Measurements from ENCODE around the gene CCNF. TPM values are rescaled to one million over a fixed set of nuclear protein-coding genes. Genes with fewer than 3 reads are reported as not detected.
"Not testable (repeated sequence)": the region's sequence is repeated elsewhere in the genome, so short reads cannot be mapped to it uniquely, and the experiment has no call there.

Gene CCNF
- total RNA-seq, 1 donor from 2014 or later, result 6.3 TPM

DNA sequence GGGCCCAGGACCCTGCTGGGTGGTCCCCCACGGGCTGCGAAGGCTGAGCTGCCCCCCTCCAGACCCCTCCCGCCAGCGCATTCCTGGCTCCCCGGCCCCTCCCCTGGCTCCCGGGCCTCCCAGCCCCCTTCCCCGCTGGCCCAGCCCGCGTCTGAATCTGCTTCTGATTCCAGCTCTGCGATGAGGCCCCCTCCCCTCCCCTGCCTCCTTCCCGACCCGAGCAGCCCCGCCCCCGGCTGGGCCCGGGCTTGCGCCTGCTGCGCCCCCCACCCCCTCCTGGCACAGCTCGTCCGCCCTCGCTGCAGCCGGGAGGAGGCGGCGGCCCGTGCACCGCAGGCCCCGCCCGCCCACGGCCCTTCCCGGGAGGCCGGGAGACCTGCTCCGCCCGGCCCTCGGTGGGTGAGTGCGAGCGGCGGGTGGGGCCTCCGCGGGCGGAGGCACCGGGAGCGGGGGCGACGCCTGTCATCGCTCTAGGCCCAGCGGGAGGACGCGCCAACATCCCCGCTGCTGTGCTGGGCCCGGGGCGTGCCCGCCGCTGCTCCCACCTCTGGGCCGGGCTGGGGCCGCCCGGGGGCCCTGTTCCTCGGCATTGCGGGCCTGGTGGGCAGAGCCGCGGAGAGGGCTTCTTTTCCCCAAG lies 41.9 kb downstream of the CCNF start, which contains the start of gene NTN3:
Gene NTN3 (plus strand): TSS at position 282 of the 637 bp plus-strand sequence. CDS start 405 bp downstream, outside the sequence.
- peak; percentile 76 for DNase-seq (ENCODE audit: low spot score)

- DNase-seq (ENCODE audit: low spot score), result no peak
Observed at GRCh38 chr16:2471653-2472487, 42.6 kb downstream of the CCNF start.

GRCh38 chr16:2472488-2472864 lies 43.2 kb downstream of the CCNF start:
- no peak for DNase-seq (ENCODE audit: low spot score)

- no peak for DNase-seq (ENCODE audit: low spot score)
Observed at GRCh38 chr16:2472885-2473445, 43.7 kb downstream of the CCNF start.

DNA sequence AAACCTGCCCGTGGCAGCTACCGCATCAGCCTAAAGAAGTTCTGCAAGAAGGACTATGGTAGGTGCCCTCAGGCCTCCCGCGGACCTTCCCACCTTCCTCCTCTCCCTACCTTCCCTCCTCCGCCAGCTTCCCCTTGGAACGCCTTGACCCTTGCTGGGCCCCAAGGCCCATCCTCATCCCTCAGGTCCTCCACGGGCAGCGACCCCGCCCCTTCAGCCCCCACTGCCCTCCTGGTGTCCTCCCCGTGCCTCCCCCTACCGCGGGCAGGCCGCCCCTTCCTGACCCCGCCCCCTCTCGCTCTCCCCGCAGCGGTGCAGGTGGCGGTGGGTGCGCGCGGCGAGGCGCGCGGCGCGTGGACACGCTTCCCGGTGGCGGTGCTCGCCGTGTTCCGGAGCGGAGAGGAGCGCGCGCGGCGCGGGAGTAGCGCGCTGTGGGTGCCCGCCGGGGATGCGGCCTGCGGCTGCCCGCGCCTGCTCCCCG lies 44.2 kb downstream of the CCNF start:
- DNase-seq (ENCODE audit: low spot score), result peak; percentile 26

DNA sequence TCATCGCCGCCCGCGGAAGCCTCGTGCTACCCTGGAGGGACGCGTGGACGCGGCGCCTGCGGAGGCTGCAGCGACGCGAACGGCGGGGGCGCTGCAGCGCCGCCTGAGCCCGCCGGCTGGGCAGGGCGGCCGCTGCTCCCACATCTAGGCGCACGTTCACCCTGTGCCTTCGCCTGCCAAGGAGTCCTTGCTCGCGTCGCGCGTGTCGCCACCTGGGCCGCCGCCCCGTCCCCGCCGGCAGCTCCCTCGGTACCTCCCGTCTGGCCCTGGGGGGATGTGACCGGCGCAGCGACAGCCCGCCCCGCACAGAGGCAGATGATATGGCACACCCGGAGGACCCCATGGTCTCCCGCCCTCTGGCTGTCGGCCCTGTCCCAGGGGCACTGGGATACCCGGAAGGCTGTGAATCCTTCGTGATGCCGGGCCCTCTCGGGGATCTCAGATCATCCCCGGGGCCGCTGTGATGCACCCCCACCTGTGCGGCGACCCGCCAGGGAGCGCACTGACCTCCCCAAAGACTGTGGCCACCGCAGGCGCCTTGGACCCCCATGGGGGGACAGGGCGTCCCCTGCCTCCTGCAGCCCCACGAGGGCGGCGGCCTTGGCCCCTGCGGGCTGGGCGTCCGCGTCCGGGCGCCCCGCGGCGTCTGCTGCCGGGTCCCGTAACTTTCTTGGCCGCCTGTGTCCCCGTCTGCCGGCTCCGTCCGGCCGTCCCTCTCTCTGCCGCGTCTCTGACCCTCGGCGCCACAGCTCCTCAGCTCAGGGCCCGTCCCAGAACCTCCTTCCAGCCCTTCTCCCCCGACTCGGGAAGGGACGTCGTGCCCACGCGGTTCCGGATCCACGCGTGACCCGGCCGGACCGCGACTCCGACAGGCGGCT lies 45.0 kb downstream of the CCNF start:
- DNase-seq (ENCODE audit: low spot score), result peak; percentile 38

- DNase-seq (ENCODE audit: low spot score), result peak; percentile 90
Observed at GRCh38 chr16:2474877-2475412, 45.7 kb downstream of the CCNF start, which contains the start of gene TBC1D24. TBC1D24 (plus strand) TSS chr16:2475127; CDS start chr16:2496149, 21,022 bp downstream.

DNA sequence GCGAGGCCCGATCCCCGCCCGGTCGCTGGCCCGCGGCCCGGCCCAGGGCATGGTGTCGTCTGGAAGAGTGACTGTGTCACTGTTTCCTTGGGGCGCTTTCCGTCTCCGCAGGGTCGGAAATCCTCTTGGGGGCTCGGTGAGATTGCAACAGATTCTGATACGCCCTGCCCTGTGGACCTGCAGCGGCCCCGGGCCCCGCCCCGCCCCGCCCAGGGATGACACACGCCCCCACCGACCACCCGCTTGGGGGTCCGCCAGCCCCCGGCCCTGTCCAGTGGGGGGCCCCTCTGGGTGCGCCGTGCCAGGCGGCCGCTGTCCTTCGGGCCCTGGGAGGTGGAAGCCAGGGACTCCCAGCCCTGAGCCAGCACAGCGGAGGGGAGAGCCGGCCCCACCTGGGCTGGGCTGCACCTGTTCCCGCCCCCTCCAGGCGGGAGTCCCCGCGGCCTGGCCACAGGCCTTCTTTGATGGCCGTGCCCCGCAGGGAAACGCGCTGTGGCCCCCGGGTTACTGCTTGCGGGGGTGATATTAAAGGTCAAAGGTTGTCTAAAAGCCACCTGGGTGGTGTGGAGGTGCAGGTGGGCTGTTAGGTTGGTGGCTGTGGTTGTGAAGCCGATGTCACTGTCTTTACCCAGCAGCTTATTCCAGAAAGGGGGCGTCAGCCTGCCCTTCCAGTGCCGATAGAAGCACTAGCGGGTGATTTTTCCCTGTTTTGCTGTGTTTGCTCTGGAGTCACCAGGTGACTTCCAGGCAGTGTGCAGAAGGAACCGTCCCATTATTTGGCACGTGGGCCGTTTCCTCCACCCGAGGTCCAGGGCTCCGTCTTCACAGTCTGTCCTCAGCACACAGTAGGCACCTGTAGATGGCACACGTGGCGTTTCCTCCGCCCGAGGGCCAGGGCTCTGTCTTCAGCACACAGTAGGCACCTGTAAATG lies 46.4 kb downstream of the CCNF start:
- DNase-seq (ENCODE audit: low spot score), result no peak

DNA sequence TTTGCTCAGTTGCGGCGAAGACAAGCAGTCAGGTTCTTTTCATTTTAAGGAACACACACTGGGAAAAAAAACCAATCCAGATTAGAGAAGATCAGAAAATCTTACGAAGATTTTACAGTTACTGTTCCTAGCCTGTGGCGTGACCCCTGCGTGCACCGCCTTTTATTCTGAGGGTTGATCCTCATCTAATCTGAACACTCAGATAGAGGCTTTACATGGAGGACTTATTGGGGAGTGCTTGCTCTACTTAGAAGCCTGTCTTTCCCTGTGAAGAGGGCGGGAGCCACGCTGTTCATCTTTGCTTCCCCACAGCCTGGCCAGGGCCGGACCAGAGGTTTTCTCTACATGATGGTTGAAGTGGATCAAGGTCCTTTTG lies 47.1 kb downstream of the CCNF start:
- no peak for DNase-seq (ENCODE audit: low spot score)

GRCh38 chr16:2476741-2477140 lies 47.5 kb downstream of the CCNF start:
- DNase-seq (ENCODE audit: low spot score), result no peak

GRCh38 chr16:2477327-2477726 lies 48.1 kb downstream of the CCNF start:
- no peak for DNase-seq (ENCODE audit: low spot score)

DNA sequence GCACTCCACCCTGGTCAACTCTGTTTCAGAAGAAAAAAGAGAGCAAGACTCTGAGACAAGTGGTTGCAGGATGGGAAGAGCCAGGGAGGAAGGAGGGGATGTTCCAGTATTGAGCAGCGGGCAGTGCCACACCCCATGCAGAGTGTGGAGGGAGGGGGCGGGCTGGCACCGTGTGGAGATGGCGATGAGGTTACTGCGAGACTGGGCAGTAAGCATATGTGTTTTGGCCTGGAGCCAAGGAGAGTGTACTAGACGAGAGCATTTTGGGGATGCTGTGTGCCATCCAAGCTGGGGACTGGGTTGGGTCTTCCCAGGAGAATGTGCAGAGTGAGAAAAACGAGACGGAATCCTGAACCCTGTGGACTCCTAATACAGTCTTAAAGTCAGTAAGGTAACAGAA lies 49.0 kb downstream of the CCNF start:
- DNase-seq (ENCODE audit: low spot score), result no peak

GRCh38 chr16:2479996-2480395 lies 50.7 kb downstream of the CCNF start:
- DNase-seq (ENCODE audit: low spot score), result not testable (repeated sequence)

DNA sequence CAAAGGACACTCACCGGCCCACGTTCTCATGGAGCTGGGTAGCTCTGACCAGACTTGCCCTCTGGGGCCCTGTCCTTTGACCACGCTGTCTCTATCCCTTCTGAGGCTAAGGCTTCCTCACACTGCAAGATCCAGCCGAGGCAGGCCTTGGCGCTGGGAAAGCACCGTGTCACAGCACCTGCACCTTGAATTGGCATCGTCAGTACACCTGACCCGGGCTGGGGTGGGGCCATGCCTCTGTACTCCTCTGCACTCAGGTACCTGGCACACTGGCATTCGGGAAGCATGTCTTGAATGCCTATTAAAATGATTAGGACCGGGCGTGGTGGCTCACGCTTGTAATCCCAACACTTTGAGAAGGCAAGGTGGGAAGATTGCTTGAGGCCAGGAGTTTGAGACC lies 51.7 kb downstream of the CCNF start:
- DNase-seq (ENCODE audit: low spot score), result no peak

DNA sequence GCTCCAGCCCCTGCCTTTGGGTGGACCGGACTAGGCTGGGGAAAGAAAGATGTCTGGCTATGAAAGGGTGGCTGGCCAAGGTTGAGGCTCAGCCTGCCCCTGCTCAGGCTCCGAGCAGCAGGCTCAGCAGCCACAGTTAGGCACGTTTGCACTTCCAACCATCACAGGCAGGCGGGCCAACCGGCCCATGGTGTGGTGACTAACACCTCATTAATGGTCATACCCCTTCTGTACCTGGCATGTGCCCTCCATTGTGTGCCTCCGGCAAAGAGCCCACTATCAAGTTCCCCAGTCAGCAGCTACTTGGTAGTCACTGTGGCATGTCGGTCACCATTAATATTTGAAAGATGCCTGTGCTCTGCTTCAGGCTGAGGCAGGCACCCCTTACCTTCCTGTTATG lies 52.4 kb downstream of the CCNF start:
- no peak for DNase-seq (ENCODE audit: low spot score)

DNA sequence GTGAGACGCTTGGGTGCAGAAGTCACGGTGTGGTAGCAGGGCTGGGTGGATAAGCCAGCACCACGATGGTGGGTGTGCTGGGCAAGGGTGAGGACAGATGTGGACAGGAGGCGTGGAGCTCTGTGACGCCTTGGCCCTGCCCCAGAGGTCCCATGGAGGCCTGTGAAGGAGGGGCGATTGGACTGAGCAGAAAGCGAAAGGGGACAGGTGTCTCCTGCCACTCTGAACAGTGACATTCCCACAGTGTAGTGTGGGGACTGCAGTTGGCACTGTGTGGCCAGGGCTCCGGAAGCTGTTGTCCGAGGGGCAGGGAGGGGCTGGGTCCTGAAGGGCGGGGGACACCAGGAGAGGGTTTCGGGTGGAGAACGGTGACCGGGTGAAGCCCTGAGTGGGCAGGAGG lies 53.0 kb downstream of the CCNF start:
- DNase-seq (ENCODE audit: low spot score), result no peak

- peak; percentile 47 for DNase-seq (ENCODE audit: low spot score)
Observed at GRCh38 chr16:2482708-2483534, 53.7 kb downstream of the CCNF start.

GRCh38 chr16:2483939-2484897 lies 55.0 kb downstream of the CCNF start:
- DNase-seq (ENCODE audit: low spot score), result no peak
